H9 (cell line): ENCODE data around the gene DDX18. TPM values are rescaled to one million over a fixed set of nuclear protein-coding genes. Genes with fewer than 3 reads are reported as not detected.

Source experiments
- DNase-seq: peaks from one replicate; pipeline ENCODE4 v3.0.0-alpha.2; 2017
- H2AFZ ChIP-seq: one replicate; pipeline ENCODE4 v1.6.1; 2013; ENCODE audit warnings: mild to moderate bottlenecking, low read length, control low read depth, moderate library complexity
- H2AK5ac ChIP-seq: 2 replicates; pipeline ENCODE4 v1.6.1; 2013; ENCODE audit warnings: low read length, control low read depth, mixed read lengths; ENCODE audit not compliant: insufficient read length
- H2BK120ac ChIP-seq: one replicate; pipeline ENCODE4 v1.6.1; 2013; ENCODE audit warnings: low read depth, mild to moderate bottlenecking, low read length, control low read depth, inconsistent platforms; ENCODE audit not compliant: poor library complexity, severe bottlenecking
- H2BK12ac ChIP-seq: 2 replicates; pipeline ENCODE4 v1.6.1; 2013; ENCODE audit warnings: low read length, control low read depth, mixed read lengths, low read depth; ENCODE audit not compliant: insufficient read length
- H2BK15ac ChIP-seq: 2 replicates; pipeline ENCODE4 v1.6.1; 2013; ENCODE audit warnings: low read depth, low read length, control low read depth
- H2BK20ac ChIP-seq: one replicate; pipeline ENCODE4 v1.6.1; 2013; ENCODE audit warnings: low read depth, mild to moderate bottlenecking, low read length, control low read depth, inconsistent platforms; ENCODE audit not compliant: poor library complexity, severe bottlenecking
- H2BK5ac ChIP-seq: 2 replicates; pipeline ENCODE4 v1.6.1; 2013; ENCODE audit warnings: low read length, control low read depth, mixed read lengths; ENCODE audit not compliant: insufficient read length
- H3K14ac ChIP-seq: 2 replicates; pipeline ENCODE4 v1.6.1; 2013; ENCODE audit warnings: low read length, control low read depth; ENCODE audit not compliant: insufficient read depth
- H3K18ac ChIP-seq: 2 replicates; pipeline ENCODE4 v1.6.1; 2013; ENCODE audit warnings: low read depth, mild to moderate bottlenecking, mixed read lengths, low read length, control low read depth; ENCODE audit not compliant: insufficient read length
- H3K23ac ChIP-seq: 2 replicates; pipeline ENCODE4 v1.6.1; 2013; ENCODE audit warnings: low read length, control low read depth, mixed read lengths, low read depth; ENCODE audit not compliant: insufficient read length
- H3K23me2 ChIP-seq: 2 replicates; pipeline ENCODE4 v1.6.1; 2013; ENCODE audit warnings: low read depth, mild to moderate bottlenecking, mixed read lengths, low read length, control low read depth; ENCODE audit not compliant: insufficient read length, poor library complexity, severe bottlenecking
- H3K27ac ChIP-seq: 2 replicates; pipeline ENCODE4 v1.5.1; 2013; ENCODE audit warnings: low read length, control low read depth, mixed read lengths, low read depth; ENCODE audit not compliant: insufficient read length
- H3K27me3 ChIP-seq: 2 replicates; pipeline ENCODE4 v1.6.1; 2013; ENCODE audit warnings: low read length, control low read depth, inconsistent platforms; ENCODE audit not compliant: insufficient read depth
- H3K4ac ChIP-seq: 2 replicates; pipeline ENCODE4 v1.6.1; 2013; ENCODE audit warnings: low read depth, mild to moderate bottlenecking, control low read depth, inconsistent platforms, low read length, moderate library complexity
- H3K4me1 ChIP-seq: 2 replicates; pipeline ENCODE4 v1.6.1; 2013; ENCODE audit warnings: low read length, control low read depth, inconsistent platforms; ENCODE audit not compliant: insufficient read depth
- H3K4me2 ChIP-seq: 2 replicates; pipeline ENCODE4 v1.6.1; 2013; ENCODE audit warnings: low read length, control low read depth, mixed read lengths; ENCODE audit not compliant: insufficient read length, insufficient read depth
- H3K56ac ChIP-seq: 2 replicates; pipeline ENCODE4 v1.6.1; 2013; ENCODE audit warnings: low read depth, mild to moderate bottlenecking, mixed read lengths, low read length, control low read depth; ENCODE audit not compliant: insufficient read length
- H3K79me1 ChIP-seq: 2 replicates; pipeline ENCODE4 v1.6.1; 2013; ENCODE audit warnings: low read depth, mild to moderate bottlenecking, moderate library complexity, low read length, control low read depth, inconsistent platforms; ENCODE audit not compliant: insufficient read depth, poor library complexity, severe bottlenecking
- H3K79me2 ChIP-seq: 2 replicates; pipeline ENCODE4 v1.6.1; 2013; ENCODE audit warnings: low read length, control low read depth, inconsistent platforms; ENCODE audit not compliant: insufficient read depth
- H3K9ac ChIP-seq: 2 replicates; pipeline ENCODE4 v1.6.1; 2013; ENCODE audit warnings: low read length, control low read depth, mixed read lengths; ENCODE audit not compliant: insufficient read length; ENCODE audit errors: extremely low read depth
- H3K9me3 ChIP-seq: one replicate; pipeline ENCODE4 v1.6.1; 2013; ENCODE audit warnings: low read depth, low read length, inconsistent platforms; ENCODE audit not compliant: control insufficient read depth
- H3T11ph ChIP-seq: one replicate; pipeline ENCODE4 v1.6.1; 2013; ENCODE audit warnings: mild to moderate bottlenecking, low read length, control low read depth, inconsistent platforms
- H4K20me1 ChIP-seq: one replicate; pipeline ENCODE4 v1.6.1; 2013; ENCODE audit not compliant: control insufficient read depth, insufficient read length, insufficient read depth
- H4K5ac ChIP-seq: 2 replicates; pipeline ENCODE4 v1.6.1; 2013; ENCODE audit warnings: low read depth, mild to moderate bottlenecking, mixed read lengths, low read length, control low read depth; ENCODE audit not compliant: insufficient read length
- H4K8ac ChIP-seq: replicated peaks from 2 replicates; pipeline ENCODE4 v1.6.1; 2013; ENCODE audit warnings: low read length, control low read depth, mixed read lengths, low read depth; ENCODE audit not compliant: insufficient read length
- H4K91ac ChIP-seq: 2 replicates; pipeline ENCODE4 v1.6.1; 2013; ENCODE audit warnings: low read depth, mild to moderate bottlenecking, moderate library complexity, mixed read lengths, low read length, control low read depth; ENCODE audit not compliant: insufficient read length
- H3K27ac Mint-ChIP-seq, 3 experiments: 2 replicates in 2 of 3; 3 replicates in 1 of 3; pipeline ENCODE4 v1.8.0; 2020 to 2021; ENCODE audit warnings: mixed read lengths in 3 of 3, mild to moderate bottlenecking in 1 of 3, moderate library complexity in 1 of 3
- H3K27me3 Mint-ChIP-seq: 2 replicates; pipeline ENCODE4 v1.8.0; 2021; ENCODE audit warnings: low read depth, mild to moderate bottlenecking, moderate library complexity, mixed read lengths
- H3K36me3 Mint-ChIP-seq, 3 experiments: 2 replicates in 2 of 3; 3 replicates in 1 of 3; pipeline ENCODE4 v1.8.0; 2020 to 2021; ENCODE audit warnings: low read depth in 3 of 3, mixed read lengths in 3 of 3; ENCODE audit not compliant: insufficient read depth in 1 of 3
- H3K4me1 Mint-ChIP-seq, 2 experiments: 2 replicates each; pipeline ENCODE4 v1.8.0; 2020; ENCODE audit warnings: mixed read lengths in 2 of 2
- H3K4me3 Mint-ChIP-seq, 2 experiments: 2 replicates in 1 of 2; 3 replicates in 1 of 2; pipeline ENCODE4 v1.8.0; 2020 to 2021; ENCODE audit warnings: mild to moderate bottlenecking in 2 of 2, mixed read lengths in 2 of 2, moderate library complexity in 1 of 2
- H3K9me3 Mint-ChIP-seq, 2 experiments: 2 replicates in 1 of 2; 3 replicates in 1 of 2; pipeline ENCODE4 v1.8.0; 2020; ENCODE audit warnings: mild to moderate bottlenecking in 2 of 2, mixed read lengths in 2 of 2, moderate library complexity in 1 of 2
- CTCF ChIP-seq: fragments of 200-600 bp; sonication (generic); conservative IDR thresholded peaks from 3 replicates; pipeline ENCODE4 v1.8.0; 2021; ENCODE audit warnings: antibody characterized with exemption, mild to moderate bottlenecking
- WGBS: extraction: QIAGEN DNeasy Blood & Tissue Kit; methylation state at CpG from one replicate; pipeline ENCODE4 v1.1.7; 2013; ENCODE audit warnings: missing lambda C conversion rate, low lambda C conversion rate, mixed read lengths; ENCODE audit not compliant: insufficient read length; ENCODE audit errors: extremely low coverage; 5-methylcytosine and 5-hydroxymethylcytosine counted together
- total RNA-seq: library from RNA; stranded (reverse); gene quantifications from 2 replicates; pipeline ENCODE4 v1.2.1, GENCODE V29; 2021

DDX18 gene
- total RNA-seq, 1 experiment from 2014 or later, result 115 TPM

GRCh38 chr2:117853873-117854272, 39.4 kb downstream of the DDX18 start:
- Histone ChIP-seq H3K23ac (no peak overlapping the region), H4K91ac (no peak overlapping the region), H4K8ac (no peak overlapping the region), H3K9me3 (no peaks in the 10 kb centered on the region), H2AK5ac (no peak overlapping the region), H3K14ac (no peak overlapping the region), H3K56ac (no peak overlapping the region), H2BK20ac (no peak overlapping the region), H4K5ac (no peak overlapping the region), H3K18ac (no peak overlapping the region), H3K23me2 (no peaks in the 10 kb centered on the region), H2BK5ac (no peak overlapping the region), H3K79me1 (no peaks in the 10 kb centered on the region), H3K79me2 (no peaks in the 10 kb centered on the region), H2AFZ (no peak overlapping the region), H3K27me3 (no peaks in the 10 kb centered on the region), H3K9ac (no peak overlapping the region), H3K4me2 (no peak overlapping the region), H3T11ph (no peak overlapping the region), H3K4me1 (peaks cover 2% of the 10 kb centered on the region; the same call in 1 of the 2 replicates), H2BK12ac (no peak overlapping the region), H2BK120ac (no peak overlapping the region), H2BK15ac (no peak overlapping the region), H3K4ac (no peak overlapping the region), H4K20me1 (no peaks in the 10 kb centered on the region), H3K27ac (no peak overlapping the region)
- H3K27ac Mint-ChIP-seq, result no peak overlapping the region
- DNase-seq, result no peak
- TF ChIP-seq CTCF, result no peak
- peaks cover 0 to 2% (median 0%) of the 10 kb centered on the region in 3 experiments; a peak in 2 of 7 replicates for H3K36me3 Mint-ChIP-seq
- no CpG with 5 or more reads among the region's 8 CpGs for WGBS
- peaks cover 9% of the 10 kb centered on the region for H3K27me3 Mint-ChIP-seq
- H3K9me3 Mint-ChIP-seq, result peaks cover 0 to 2% of the 10 kb centered on the region in 2 experiments; a peak in 1 of 5 replicates
- peaks cover 34% of the 10 kb centered on the region in 2 experiments for H3K4me1 Mint-ChIP-seq
- H3K4me3 Mint-ChIP-seq, result no peak overlapping the region
